GM19455 (cell line): ENCODE results near the gene PAFAH2.

Experiments
- ATAC-seq: cut with Tn5 transposase; IDR thresholded peaks from one replicate; pipeline ENCODE4 v1.9.1; 2021; ENCODE audit not compliant: unreplicated experiment

Gene PAFAH2

GRCh38 chr1:26031611-26032220 lies 33.9 kb upstream of the PAFAH2 start:
- no peak for ATAC-seq

DNA sequence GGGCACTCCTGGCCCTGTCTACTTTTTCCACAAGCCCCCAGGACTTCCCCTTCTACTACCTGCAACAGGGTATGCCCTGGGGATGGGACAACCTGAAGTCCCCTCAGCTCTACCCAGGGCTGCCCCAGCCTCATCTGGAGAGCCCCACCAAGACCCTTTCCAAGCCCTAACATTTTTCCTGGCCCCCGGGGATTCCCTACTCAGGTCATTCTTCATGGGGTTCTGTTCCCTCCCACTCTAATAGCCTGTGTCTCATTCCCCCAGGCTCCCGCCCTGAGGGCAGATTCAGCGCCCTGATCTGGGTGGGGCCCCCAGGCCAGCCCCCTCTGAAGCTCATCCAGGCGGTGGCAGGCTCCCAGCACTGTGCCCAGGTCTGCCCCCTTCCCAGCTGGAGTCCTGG lies 33.3 kb upstream of the PAFAH2 start:
- no peak for ATAC-seq

- no peak for ATAC-seq
Measured at GRCh38 chr1:26029864-26030481, 32.1 kb upstream of the PAFAH2 start.

DNA sequence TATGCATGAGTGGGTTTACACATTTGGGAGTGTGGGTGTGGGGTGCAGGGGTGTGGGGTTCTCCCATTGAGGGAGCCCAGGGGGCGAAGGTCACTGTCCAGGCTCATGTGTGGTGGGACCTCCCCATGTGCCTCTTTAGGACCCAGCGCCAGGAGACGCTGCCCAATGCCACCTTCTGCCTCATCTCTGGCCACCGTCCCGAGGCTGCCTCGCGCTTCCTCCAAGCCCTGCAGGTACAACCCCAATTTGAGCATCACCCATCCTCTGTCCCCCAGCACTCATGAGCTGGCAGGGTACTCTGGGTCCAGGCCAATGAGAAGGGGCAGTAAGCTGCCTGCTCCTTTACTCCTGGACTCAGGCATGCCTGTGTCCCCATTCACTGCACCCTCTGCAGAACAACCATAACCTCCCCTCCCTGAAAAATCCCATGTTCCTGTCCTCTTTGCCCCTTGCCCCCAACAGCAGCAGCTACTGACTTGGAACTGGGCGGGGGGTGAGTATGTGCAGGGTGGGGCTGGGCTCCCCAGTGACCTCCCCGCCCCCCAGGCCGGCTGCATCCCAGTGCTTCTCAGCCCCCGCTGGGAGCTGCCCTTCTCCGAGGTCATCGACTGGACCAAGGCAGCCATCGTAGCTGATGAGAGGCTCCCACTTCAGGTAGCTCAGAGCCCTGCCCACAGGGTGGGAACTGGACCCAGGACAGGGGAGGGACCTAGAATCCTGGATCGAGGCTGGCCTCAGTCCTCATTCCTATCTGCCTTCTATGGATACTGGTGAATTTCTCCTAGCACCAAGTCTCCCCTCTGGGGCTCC lies 31.4 kb upstream of the PAFAH2 start:
- ATAC-seq, result no peak

DNA sequence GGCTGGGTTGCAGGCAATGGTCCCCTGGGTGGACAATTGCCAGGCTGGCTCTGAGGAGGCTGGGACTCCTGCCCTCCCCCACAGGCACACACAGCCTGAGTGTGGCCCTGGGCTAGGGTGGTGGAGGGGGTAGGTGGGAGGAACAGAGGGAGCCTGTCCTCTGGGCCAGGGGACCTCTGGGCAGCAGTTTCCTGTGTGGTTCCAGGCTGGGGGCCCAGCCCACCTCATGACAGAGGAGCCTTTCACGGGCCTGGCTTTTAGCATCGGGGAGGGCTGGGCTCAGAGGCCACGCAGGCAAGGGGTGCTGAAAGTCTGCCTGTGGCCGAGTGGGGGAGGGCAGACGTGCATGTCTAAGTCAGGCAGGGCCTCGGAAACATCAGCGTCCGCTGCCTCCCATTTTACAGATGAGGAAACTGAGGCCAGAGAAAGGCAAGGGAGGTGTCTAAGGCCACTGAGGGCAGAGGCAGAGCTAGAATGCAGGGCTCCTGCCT lies 30.7 kb upstream of the PAFAH2 start:
- ATAC-seq, result no peak

GRCh38 chr1:26027716-26028489 lies 30.0 kb upstream of the PAFAH2 start:
- no peak for ATAC-seq

- ATAC-seq, result no peak
Measured at GRCh38 chr1:26025517-26025916, 27.7 kb upstream of the PAFAH2 start.

- ATAC-seq, result no peak
Measured at GRCh38 chr1:26025060-26025459, 27.2 kb upstream of the PAFAH2 start.

DNA sequence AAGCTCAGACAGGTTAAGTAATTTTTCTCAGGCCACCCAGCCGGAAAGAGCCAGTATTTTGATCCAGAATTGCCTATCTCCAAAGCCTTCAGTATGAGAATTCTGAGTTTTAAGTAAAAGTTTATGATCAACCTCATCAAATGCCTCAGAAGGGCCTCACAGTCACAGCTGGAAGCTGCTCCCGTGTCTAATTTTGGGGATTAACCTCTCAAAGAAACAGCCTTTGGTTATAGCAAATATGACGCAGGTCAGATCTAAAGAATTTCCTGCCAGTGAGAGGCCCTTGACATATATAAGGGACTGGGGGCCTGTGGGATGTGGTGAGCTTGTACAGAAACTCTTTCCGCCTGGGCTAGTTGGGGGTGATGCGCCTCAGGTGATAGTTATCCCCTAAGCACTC lies 26.0 kb upstream of the PAFAH2 start:
- ATAC-seq, result no peak

- ATAC-seq, result no peak
Measured at GRCh38 chr1:26023009-26023408, 25.1 kb upstream of the PAFAH2 start.

DNA sequence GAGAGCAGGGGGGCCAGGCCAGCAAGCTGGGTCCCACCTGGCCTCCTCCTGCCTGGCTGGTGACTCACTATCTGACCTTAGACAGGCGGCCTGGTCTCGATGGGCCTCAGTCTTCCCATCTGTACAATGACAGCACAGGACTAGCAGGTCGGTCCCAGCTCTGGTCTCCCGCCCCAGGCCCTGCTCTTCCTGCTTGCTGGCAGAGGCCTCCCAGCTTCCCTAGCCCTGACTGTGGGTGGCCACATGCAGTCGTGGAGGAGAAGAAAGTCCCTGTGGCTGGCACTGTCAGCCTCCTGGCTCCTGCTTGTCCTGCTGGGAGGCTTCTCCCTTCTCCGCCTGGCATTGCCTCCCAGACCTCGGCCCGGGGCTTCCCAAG lies 24.5 kb upstream of the PAFAH2 start:
- ATAC-seq, result no peak

- ATAC-seq, result no peak
Measured at GRCh38 chr1:26021647-26022403, 24.0 kb upstream of the PAFAH2 start, which contains the start of gene EXTL1. TSS of gene EXTL1 (plus strand) at chr1:26021775. CDS start at chr1:26022647, 872 bp downstream.

DNA sequence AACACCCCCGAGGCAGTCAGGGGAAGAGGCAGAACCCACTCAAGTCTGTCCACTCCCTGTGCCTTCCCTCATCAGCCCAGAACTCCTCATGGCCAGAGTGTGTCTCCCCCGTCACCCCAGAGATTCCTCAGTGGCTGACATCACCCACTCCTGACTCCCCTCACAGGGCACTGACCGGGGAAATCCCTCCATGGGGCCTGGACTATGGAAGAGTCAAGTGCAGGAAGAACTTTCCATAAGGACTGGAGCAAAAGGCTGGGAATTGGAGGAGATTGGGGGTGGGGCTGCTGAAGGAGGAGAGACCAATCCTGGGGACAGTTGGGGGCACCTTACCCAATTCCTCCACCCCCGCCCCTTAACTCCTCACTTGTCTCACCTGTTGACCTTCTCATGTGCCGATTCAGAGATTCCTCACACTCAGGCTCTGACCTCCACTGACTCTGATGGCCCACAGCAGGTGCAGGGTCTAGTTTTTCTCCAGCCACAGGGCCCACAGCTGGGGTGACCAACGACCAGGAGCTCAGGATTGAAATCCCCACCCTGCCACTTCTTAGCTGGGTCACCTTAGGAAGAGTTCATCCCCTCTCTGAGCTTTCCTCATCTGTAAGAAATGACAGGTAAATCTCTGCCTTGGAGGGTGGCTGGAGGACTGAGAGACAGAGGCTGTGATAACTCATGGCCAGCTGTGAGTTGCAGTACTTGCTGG lies 23.2 kb upstream of the PAFAH2 start:
- no peak for ATAC-seq

DNA sequence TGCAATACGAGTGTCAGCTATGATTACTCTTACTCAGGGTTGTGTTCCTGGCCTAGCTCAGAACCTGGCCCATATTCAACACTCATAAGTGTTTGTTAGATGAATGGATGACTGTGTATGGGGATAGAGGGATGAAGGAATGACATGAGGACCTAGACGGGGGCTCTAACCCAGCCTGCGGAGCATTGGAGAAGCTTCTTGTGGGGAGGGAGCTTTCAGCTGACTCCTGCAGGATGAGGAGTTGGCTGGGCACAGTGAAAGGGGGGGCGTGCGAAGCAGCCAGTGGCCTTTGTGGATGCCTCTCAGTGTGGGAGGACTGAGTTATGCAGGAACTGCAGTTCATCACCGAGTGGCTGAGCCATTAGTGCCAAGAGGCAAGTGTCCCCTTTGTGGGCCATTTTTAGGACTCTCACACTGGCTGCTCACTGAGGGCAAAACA lies 22.5 kb upstream of the PAFAH2 start:
- no peak for ATAC-seq

DNA sequence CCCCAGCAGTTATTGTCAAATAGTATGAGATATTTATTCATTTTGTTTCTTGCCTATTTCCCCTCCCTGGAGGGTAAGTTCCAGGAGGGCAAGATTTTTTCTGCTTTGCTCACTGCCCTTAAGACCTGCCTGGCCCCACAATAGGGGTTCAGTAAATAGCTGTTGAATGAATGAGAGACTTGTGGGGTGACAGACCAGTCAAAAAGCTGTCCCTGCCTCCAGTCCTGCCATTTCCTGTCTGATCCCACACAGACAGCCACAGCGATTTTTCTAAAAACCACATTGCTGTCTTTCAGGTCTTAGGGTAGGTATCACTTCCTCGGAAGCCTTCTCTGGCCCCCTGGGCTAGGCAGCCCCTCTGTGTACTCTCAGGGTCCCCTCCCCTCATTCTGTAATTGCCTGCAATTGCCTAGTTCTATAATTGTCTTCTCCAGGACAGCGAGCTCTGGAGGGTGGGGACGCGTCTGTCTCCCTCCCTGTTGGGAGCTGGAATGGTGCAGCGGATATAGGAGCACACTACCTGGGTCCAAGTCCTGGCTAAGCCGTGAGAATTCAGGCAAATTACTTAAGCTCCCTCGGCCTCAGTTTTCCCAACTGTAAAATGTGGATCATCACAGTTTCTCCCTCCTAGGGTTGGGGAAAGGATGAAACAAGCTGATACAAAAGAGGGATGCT lies 21.9 kb upstream of the PAFAH2 start:
- ATAC-seq, result no peak

DNA sequence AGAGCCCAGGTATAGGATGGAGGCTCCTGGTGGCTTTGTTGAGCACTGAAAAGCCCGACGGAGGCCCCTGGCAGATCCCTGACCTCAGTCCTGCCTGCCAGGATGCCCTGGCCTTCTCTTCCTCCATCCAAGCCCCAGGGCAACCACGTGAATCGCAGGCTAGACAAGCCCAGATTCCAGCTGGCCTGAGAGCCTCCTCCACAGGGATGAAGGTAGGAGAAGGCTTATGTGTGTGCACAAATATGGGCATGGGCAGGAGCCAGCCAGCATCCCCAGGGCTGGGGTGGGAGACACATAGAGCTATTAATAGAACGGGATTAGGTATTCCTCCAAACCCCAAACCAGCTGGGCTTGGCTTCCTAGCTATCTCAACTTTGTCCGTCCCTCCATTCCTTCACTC lies 19.7 kb upstream of the PAFAH2 start:
- ATAC-seq, result no peak

GRCh38 chr1:26016953-26017545 lies 19.2 kb upstream of the PAFAH2 start:
- ATAC-seq, result no peak

DNA sequence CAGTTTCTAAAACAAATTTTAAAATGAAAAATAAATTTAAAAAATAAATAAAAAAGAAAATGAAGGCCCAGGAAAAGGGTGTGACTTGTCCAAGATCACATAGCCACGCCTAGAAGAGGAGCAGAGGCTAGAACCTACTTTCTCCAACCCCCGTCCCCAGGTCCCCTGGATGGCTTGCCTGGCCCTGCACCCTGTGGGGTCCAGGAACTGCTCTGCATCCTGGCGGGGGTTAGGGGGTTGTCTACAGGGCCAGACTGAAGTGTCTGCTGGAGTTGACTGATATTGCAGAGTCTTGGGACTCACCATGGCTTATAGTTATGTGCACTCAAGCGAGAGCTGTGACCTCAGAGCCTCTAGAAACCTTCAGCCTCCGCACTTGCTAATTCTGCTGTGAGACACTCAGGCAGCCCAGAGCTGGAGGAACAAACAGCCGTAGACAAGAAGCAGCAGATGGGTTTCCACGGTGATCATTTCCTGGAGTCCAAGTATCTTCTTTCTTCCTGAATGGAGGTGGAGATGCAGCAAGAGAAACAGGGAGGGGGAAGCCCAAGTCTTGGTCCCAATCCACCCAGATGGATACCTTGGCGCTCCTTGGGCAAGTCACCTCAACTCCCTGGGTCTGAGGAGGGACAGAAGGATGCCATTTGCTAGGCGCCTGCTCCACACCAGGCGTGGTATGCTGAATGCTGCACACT lies 18.5 kb upstream of the PAFAH2 start:
- no peak for ATAC-seq
